Kidney glomerular epithelial cell (primary cell): Measurements from ENCODE around the gene LRPPRC.
"Not testable (repeated sequence)": the region's sequence is repeated elsewhere in the genome, so short reads cannot be mapped to it uniquely, and the experiment has no call there.

Source experiments
- DNase-seq: peaks from one replicate; lab custom pipeline; 2025; lab: John Stamatoyannopoulos, UW

LRPPRC gene

GRCh38 chr2:43995733-43996533 is at the start of gene LRPPRC:
Gene LRPPRC, minus strand, starts transcription at chr2:43995989. Its CDS starts 42 bp downstream, at chr2:43995947.
- peak; percentile 98 for DNase-seq

- no peak for DNase-seq
Measured at GRCh38 chr2:44045061-44045460, 49.3 kb upstream of the LRPPRC start.

GRCh38 chr2:44044281-44044720 is 48.5 kb upstream of the LRPPRC start:
- peak; percentile 71 for DNase-seq

- no peak for DNase-seq
Measured at GRCh38 chr2:44040365-44040764, 44.6 kb upstream of the LRPPRC start.

GRCh38 chr2:44038277-44038676 is 42.5 kb upstream of the LRPPRC start:
- no peak for DNase-seq

- no peak for DNase-seq
Measured at GRCh38 chr2:44037221-44037620, 41.4 kb upstream of the LRPPRC start.

- no peak for DNase-seq
Measured at GRCh38 chr2:44033947-44034346, 38.2 kb upstream of the LRPPRC start.

GRCh38 chr2:44027076-44027475 is 31.3 kb upstream of the LRPPRC start:
- not testable (repeated sequence) for DNase-seq

GRCh38 chr2:44016282-44016681 is 20.5 kb upstream of the LRPPRC start:
- peak; percentile 38 for DNase-seq

GRCh38 chr2:44015239-44015638 is 19.4 kb upstream of the LRPPRC start:
- no peak for DNase-seq

GRCh38 chr2:44013205-44013604 is 17.4 kb upstream of the LRPPRC start:
- not testable (repeated sequence) for DNase-seq

GRCh38 chr2:44010266-44010665 is 14.5 kb upstream of the LRPPRC start:
- no peak for DNase-seq

GRCh38 chr2:44009136-44009735 is 13.4 kb upstream of the LRPPRC start:
- no peak for DNase-seq

GRCh38 chr2:44005846-44006245 is 10.1 kb upstream of the LRPPRC start:
- DNase-seq: no peak

GRCh38 chr2:44004735-44005602 is 9.2 kb upstream of the LRPPRC start:
- DNase-seq: no peak

- no peak for DNase-seq
Measured at GRCh38 chr2:44001716-44002115, 5.9 kb upstream of the LRPPRC start.

GRCh38 chr2:43998263-43998662 is 2.5 kb upstream of the LRPPRC start:
- DNase-seq: no peak

GRCh38 chr2:43993437-43993836 is 2.4 kb downstream of the LRPPRC start:
- no peak for DNase-seq

- no peak for DNase-seq
Measured at GRCh38 chr2:43989545-43989944, 6.2 kb downstream of the LRPPRC start.

- DNase-seq: no peak
Measured at GRCh38 chr2:43986600-43986999, 9.2 kb downstream of the LRPPRC start.

GRCh38 chr2:43985359-43985758 is 10.4 kb downstream of the LRPPRC start:
- no peak for DNase-seq

- no peak for DNase-seq
Measured at GRCh38 chr2:43984533-43984932, 11.3 kb downstream of the LRPPRC start.

- no peak for DNase-seq
Measured at GRCh38 chr2:43980902-43981301, 14.9 kb downstream of the LRPPRC start.
